K562 (cell line): Measurements from ENCODE around the gene ECI1.
"Not testable (repeated sequence)": the region's sequence is repeated elsewhere in the genome, so short reads cannot be mapped to it uniquely, and the experiment has no call there.

Experiments used
- THRAP3 ChIP-seq: fragments of 450-650 bp; IDR thresholded peaks from 2 replicates; pipeline ENCODE4 v1.6.1; 2016; ENCODE audit warnings: mild to moderate bottlenecking, inconsistent platforms, borderline replicate concordance
- U2AF1 ChIP-seq: fragments of 200-400 bp; formaldehyde crosslinking; optimal IDR thresholded peaks from 2 replicates; pipeline ENCODE3; 2017; ENCODE audit warnings: mild to moderate bottlenecking, low read depth, low read length, moderate library complexity
- TF ChIP-seq, protein P1 (sequence below), 3 experiments: IDR thresholded peaks in 2 of 3; conservative IDR thresholded peaks in 1 of 3; 2 replicates each; pipeline ENCODE4 v1.5.1; 2011 to 2012; ENCODE audit warnings: low read length in 3 of 3, mild to moderate bottlenecking in 3 of 3, control low read depth in 2 of 3, improper control_type of control experiment in 1 of 3, inconsistent platforms in 1 of 3, low read depth in 1 of 3, mixed read lengths in 1 of 3, moderate library complexity in 1 of 3; ENCODE audit not compliant: insufficient read depth in 2 of 3

GRCh38 chr16:2203119-2203688 lies 48.2 kb downstream of the ECI1 start:
- TF ChIP-seq, protein P1, sequence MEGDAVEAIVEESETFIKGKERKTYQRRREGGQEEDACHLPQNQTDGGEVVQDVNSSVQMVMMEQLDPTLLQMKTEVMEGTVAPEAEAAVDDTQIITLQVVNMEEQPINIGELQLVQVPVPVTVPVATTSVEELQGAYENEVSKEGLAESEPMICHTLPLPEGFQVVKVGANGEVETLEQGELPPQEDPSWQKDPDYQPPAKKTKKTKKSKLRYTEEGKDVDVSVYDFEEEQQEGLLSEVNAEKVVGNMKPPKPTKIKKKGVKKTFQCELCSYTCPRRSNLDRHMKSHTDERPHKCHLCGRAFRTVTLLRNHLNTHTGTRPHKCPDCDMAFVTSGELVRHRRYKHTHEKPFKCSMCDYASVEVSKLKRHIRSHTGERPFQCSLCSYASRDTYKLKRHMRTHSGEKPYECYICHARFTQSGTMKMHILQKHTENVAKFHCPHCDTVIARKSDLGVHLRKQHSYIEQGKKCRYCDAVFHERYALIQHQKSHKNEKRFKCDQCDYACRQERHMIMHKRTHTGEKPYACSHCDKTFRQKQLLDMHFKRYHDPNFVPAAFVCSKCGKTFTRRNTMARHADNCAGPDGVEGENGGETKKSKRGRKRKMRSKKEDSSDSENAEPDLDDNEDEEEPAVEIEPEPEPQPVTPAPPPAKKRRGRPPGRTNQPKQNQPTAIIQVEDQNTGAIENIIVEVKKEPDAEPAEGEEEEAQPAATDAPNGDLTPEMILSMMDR (IDR thresholded peaks at IDR 0.05 in 2 of 3, conservative IDR thresholded peaks at IDR 0.05 in 1 of 3; ENCODE audit: insufficient read depth in 2 of 3, low read depth in 1 of 3, low read length in 3 of 3) = not testable (repeated sequence)
- not testable (repeated sequence) for TF ChIP-seq U2AF1, THRAP3
